CD4-positive, alpha-beta memory T cell (primary cell): Measurements from ENCODE around the gene ZNF710. TPM values are rescaled to one million over a fixed set of nuclear protein-coding genes. Genes with fewer than 3 reads are reported as not detected.
"Not testable (repeated sequence)": the region's sequence is repeated elsewhere in the genome, so short reads cannot be mapped to it uniquely, and the experiment has no call there.

Source experiments
- CTCF ChIA-PET: fragments of 350-600 bp; sonication (Branson Sonifier 250); formaldehyde crosslinking; loops from one replicate; lab custom pipeline; 2021; ENCODE audit warnings: inconsistent platforms; ENCODE audit not compliant: partially characterized antibody; lab: Charles Lee
- POLR2A ChIA-PET: fragments of 350-600 bp; sonication (Branson Sonifier 250); formaldehyde crosslinking; loops from one replicate; lab custom pipeline; 2021; ENCODE audit not compliant: partially characterized antibody; lab: Charles Lee
- DNase-seq, 5 donors: peaks; one replicate each; pipeline versions ENCODE4 v3.0.0 to v3.0.0-alpha.2; 2020 to 2022; ENCODE audit warnings: mixed read lengths in 1 of 5
- H3K27ac ChIP-seq: one replicate; pipeline ENCODE4 v1.7.0; 2013; ENCODE audit warnings: low read depth, low read length
- H3K27me3 ChIP-seq: 2 replicates; pipeline ENCODE4 v1.7.0; 2013; ENCODE audit warnings: mild to moderate bottlenecking, low read length, moderate library complexity; ENCODE audit not compliant: insufficient read depth
- H3K36me3 ChIP-seq: 2 replicates; pipeline ENCODE4 v1.7.0; 2013; ENCODE audit warnings: mild to moderate bottlenecking, low read length, moderate library complexity; ENCODE audit not compliant: insufficient read depth
- H3K4me1 ChIP-seq: 2 replicates; pipeline ENCODE4 v1.7.0; 2013; ENCODE audit warnings: mild to moderate bottlenecking, low read length, moderate library complexity; ENCODE audit not compliant: insufficient read depth
- H3K4me3 ChIP-seq, 2 donors: one replicate each; pipeline ENCODE4 v1.7.0; 2013; ENCODE audit warnings: low read length in 2 of 2, mild to moderate bottlenecking in 1 of 2
- H3K9me3 ChIP-seq, 2 donors: one replicate each; pipeline ENCODE4 v1.7.0; 2013; ENCODE audit warnings: low read length in 2 of 2, control low read depth in 1 of 2; ENCODE audit not compliant: control insufficient read depth in 1 of 2
- H3K27ac Mint-ChIP-seq, 7 donors: one replicate each; pipeline ENCODE4 v1.8.0; 2020 to 2021; ENCODE audit warnings: mixed read lengths in 7 of 7, mild to moderate bottlenecking in 6 of 7, inconsistent platforms in 3 of 7, moderate library complexity in 3 of 7
- H3K27me3 Mint-ChIP-seq, 2 donors: one replicate each; pipeline ENCODE4 v1.8.0; 2020 to 2021; ENCODE audit warnings: mixed read lengths in 2 of 2
- H3K36me3 Mint-ChIP-seq, 2 donors: one replicate each; pipeline ENCODE4 v1.8.0; 2020 to 2021; ENCODE audit warnings: mixed read lengths in 2 of 2, inconsistent platforms in 1 of 2, mild to moderate bottlenecking in 1 of 2
- H3K4me1 Mint-ChIP-seq, 4 donors: one replicate each; pipeline ENCODE4 v1.8.0; 2020 to 2021; ENCODE audit warnings: mixed read lengths in 4 of 4, mild to moderate bottlenecking in 1 of 4
- H3K4me3 Mint-ChIP-seq, 8 donors: one replicate each; pipeline ENCODE4 v1.8.0; 2020 to 2021; ENCODE audit warnings: mixed read lengths in 8 of 8, mild to moderate bottlenecking in 7 of 8, moderate library complexity in 6 of 8, inconsistent platforms in 3 of 8
- H3K9me3 Mint-ChIP-seq, 8 donors: one replicate each; pipeline ENCODE4 v1.8.0; 2020 to 2021; ENCODE audit warnings: mixed read lengths in 8 of 8, mild to moderate bottlenecking in 5 of 8, inconsistent platforms in 3 of 8, moderate library complexity in 1 of 8
- intact Hi-C: fragments of 100-400 bp; cut with micrococcal nuclease; formaldehyde crosslinking; loops from one replicate; pipeline ENCODE4 v1.15.1; 2023
- polyA plus RNA-seq, 2 donors: library from polyadenylated mRNA; unstranded; fragments of 300-500 nt; fragmentation: Illumina TruSeq; gene quantifications; one replicate each; pipeline ENCODE4 v1.2.3, GENCODE V29; 2021
- total RNA-seq, 2 experiments: library from RNA; stranded (reverse); gene quantifications; one replicate each; pipeline ENCODE4 v1.2.3, GENCODE V29; 2021

ZNF710 gene
- total and polyA plus RNA-seq, 4 experiments from 2014 or later, result 0.10 to 19.7 (median 10.9) TPM

DNA sequence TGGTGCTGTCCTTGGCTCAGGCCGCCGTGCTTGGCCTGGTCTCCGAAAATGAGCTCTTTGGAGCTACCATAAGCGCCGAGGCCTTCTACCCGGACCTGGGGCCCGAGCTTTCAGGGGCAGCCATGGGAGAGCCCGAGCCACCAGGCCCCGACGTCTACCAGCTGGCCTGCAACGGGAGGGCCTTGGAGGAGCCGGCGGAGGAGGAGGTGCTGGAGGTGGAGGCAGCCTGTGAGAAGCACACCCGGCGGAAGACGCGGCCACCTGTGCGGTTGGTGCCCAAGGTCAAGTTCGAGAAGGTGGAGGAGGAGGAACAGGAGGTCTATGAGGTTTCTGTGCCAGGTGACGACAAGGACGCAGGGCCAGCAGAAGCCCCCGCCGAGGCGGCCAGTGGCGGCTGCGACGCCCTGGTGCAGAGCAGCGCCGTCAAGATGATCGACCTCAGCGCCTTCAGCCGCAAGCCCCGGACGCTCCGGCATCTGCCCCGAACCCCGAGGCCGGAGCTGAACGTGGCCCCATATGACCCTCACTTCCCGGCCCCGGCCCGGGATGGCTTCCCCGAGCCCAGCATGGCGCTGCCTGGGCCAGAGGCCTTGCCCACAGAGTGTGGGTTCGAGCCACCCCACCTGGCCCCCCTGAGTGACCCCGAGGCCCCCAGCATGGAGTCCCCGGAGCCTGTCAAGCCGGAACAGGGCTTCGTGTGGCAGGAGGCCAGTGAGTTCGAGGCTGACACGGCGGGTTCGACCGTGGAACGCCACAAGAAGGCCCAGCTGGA, 66.2 kb downstream of the ZNF710 start:
- no peaks in the 10 kb centered on the region for H3K27me3 ChIP-seq
- no peaks in the 10 kb centered on the region for H3K27me3 Mint-ChIP-seq
- peaks cover 8 to 27% (median 19%) of the 10 kb centered on the region in 4 donors for H3K4me1 Mint-ChIP-seq
- H3K36me3 ChIP-seq, result peaks cover 8% of the 10 kb centered on the region
- intact Hi-C loops, result no loop called here
- peak overlapping the region in 1 of 7 donors; percentile 41 for H3K27ac Mint-ChIP-seq
- H3K4me1 ChIP-seq, result peaks cover 12% of the 10 kb centered on the region
- POLR2A ChIA-PET, result no interaction called here
- CTCF ChIA-PET, result interaction anchor here (1.0 to 7.0 kb wide), 2 partner anchors 72 to 171 kb away, joined by 3 to 95 read pairs; partner anchors contain the start of gene AP3S2
- no peak overlapping the region for H3K4me3 ChIP-seq
- H3K9me3 Mint-ChIP-seq, result no peaks in the 10 kb centered on the region
- H3K27ac ChIP-seq, result no peak overlapping the region
- peaks cover 4 to 19% of the 10 kb centered on the region in 2 donors for H3K36me3 Mint-ChIP-seq
- no peak overlapping the region for H3K4me3 Mint-ChIP-seq
- no peaks in the 10 kb centered on the region for H3K9me3 ChIP-seq
- peak in 1 of 5 donors; percentile 4 for DNase-seq

DNA sequence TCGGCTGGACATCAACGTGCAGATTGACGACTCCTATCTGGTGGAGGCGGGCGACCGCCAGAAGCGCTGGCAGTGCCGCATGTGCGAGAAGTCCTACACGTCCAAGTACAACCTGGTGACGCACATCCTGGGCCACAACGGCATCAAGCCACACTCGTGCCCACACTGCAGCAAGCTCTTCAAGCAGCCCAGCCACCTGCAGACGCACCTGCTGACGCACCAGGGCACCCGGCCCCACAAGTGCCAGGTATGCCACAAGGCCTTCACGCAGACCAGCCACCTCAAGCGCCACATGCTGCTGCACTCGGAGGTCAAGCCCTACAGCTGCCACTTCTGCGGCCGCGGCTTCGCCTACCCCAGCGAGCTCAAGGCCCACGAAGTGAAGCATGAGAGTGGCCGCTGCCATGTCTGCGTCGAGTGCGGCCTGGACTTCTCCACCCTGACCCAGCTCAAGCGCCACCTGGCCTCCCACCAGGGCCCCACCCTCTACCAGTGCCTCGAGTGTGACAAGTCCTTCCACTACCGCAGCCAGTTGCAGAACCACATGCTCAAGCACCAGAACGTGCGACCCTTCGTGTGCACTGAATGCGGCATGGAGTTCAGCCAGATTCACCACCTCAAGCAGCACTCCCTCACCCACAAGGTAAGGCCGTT, 67.0 kb downstream of the ZNF710 start:
- H3K4me3 ChIP-seq, result no peak overlapping the region
- intact Hi-C loops, result no loop called here
- H3K36me3 Mint-ChIP-seq, result peaks cover 4 to 23% of the 10 kb centered on the region in 2 donors
- no peak overlapping the region for H3K27ac ChIP-seq
- peaks cover 5% of the 10 kb centered on the region for H3K4me1 ChIP-seq
- DNase-seq, result peak in 1 of 5 donors; percentile 16
- ChIA-PET CTCF (interaction anchor here (1.0 to 7.0 kb wide), 2 partner anchors 73 to 172 kb away, joined by 3 to 95 read pairs; partner anchors contain the start of gene AP3S2), POLR2A (no interaction called here)
- H3K9me3 ChIP-seq, result no peaks in the 10 kb centered on the region
- peaks cover 8% of the 10 kb centered on the region for H3K36me3 ChIP-seq
- H3K4me3 Mint-ChIP-seq, result no peak overlapping the region
- no peaks in the 10 kb centered on the region for H3K9me3 Mint-ChIP-seq
- no peaks in the 10 kb centered on the region for H3K27me3 Mint-ChIP-seq
- no peak overlapping the region for H3K27ac Mint-ChIP-seq
- H3K27me3 ChIP-seq, result no peaks in the 10 kb centered on the region
- peaks cover 4 to 21% (median 14%) of the 10 kb centered on the region in 4 donors for H3K4me1 Mint-ChIP-seq

DNA sequence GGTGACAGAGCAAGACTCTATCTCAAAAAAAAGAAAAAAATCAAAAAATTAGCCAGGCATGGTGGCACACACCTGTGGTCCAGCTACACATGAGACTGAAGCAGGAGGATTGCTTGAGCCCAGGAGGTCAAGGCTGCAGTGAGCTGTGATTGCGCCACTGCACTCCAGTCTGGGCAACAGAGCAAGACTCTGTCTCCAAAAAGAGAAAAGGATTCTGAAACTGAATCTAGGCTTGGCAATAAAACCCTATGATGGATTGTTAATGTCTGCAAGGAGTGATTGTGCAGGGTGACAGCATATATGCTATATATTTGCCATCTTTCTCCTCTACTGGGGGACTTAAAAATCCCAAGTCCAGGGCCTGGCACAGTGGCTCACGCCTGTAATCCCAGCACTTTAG, 69.5 kb downstream of the ZNF710 start:
- not testable (repeated sequence) for H3K4me3 ChIP-seq, H3K4me1 ChIP-seq, H3K27ac ChIP-seq, H3K9me3 Mint-ChIP-seq, H3K36me3 ChIP-seq, H3K27me3 Mint-ChIP-seq, H3K27me3 ChIP-seq, H3K4me3 Mint-ChIP-seq, H3K9me3 ChIP-seq, DNase-seq
- H3K36me3 Mint-ChIP-seq, result peaks cover 4 to 36% of the 10 kb centered on the region in 2 donors
- intact Hi-C loops, result loop anchor here (1.0 to 2.0 kb wide), 7 partner anchors 36 to 330 kb away; no protein-coding TSS in a partner anchor
- peak overlapping the region in 1 of 7 donors; percentile 69 for H3K27ac Mint-ChIP-seq
- H3K4me1 Mint-ChIP-seq, result peaks cover 2 to 12% (median 8%) of the 10 kb centered on the region in 4 donors
- POLR2A ChIA-PET, result interaction anchor here (0.6 to 2.6 kb wide), 6 partner anchors 9 to 177 kb away, joined by 3 to 20 read pairs (median 3); partner anchors contain the start of gene AP3S2
- CTCF ChIA-PET, result interaction anchor here (0.6 to 7.0 kb wide), 32 partner anchors 9 to 330 kb away, joined by 3 to 95 read pairs (median 8); partner anchors contain the start of genes AP3S2 and ZNF710

DNA sequence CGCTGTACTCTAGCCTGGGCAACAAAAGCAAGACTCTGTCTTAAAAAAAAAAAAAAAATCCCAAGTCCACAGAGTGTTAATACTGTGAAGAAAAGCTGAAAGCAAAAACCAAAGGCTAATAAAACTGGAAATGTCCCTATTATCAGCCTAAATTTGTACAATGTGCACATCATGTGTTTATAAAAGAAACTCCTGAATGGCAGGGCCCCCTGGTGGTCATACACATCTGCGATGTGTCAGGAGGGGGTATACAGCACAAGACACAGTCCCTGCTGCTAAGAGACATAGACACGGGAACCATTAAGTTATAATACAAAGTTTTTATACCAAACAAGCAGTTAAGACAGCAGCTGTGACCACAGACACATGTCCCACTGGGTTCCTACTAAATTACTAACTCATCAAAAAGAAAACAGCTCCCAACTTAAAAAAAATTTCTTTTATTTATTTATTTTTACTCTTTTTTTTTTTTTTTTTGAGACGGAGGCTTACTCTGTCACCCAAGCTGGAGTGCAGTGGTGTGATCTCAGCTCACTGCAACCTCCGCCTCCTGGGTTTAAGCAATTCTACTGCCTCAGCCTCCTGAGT, 70.2 kb downstream of the ZNF710 start:
- Mint-ChIP-seq H3K36me3 (peaks cover 7 to 40% of the 10 kb centered on the region in 2 donors), H3K9me3 (no peaks in the 10 kb centered on the region), H3K4me3 (no peak overlapping the region), H3K27me3 (no peaks in the 10 kb centered on the region), H3K27ac (peak overlapping the region in 5 of 7 donors; percentile 3 to 83 (median 68)), H3K4me1 (peaks cover 2 to 12% (median 9%) of the 10 kb centered on the region in 4 donors)
- H3K27me3 ChIP-seq, result no peaks in the 10 kb centered on the region
- ChIA-PET CTCF (interaction anchor here (0.5 to 7.0 kb wide), 41 partner anchors 8 to 331 kb away, joined by 3 to 95 read pairs (median 5); partner anchors contain the start of genes AP3S2 and ZNF710), POLR2A (interaction anchor here (0.7 to 2.6 kb wide), 7 partner anchors 8 to 178 kb away, joined by 3 to 20 read pairs (median 3); partner anchors contain the start of gene AP3S2)
- H3K9me3 ChIP-seq, result no peaks in the 10 kb centered on the region
- peaks cover 3% of the 10 kb centered on the region for H3K4me1 ChIP-seq
- H3K4me3 ChIP-seq, result no peak overlapping the region
- intact Hi-C loops, result loop anchor here (1.0 to 2.0 kb wide), 7 partner anchors 37 to 331 kb away; no protein-coding TSS in a partner anchor
- peak; percentile 70 to 86 (median 79) for DNase-seq
- H3K27ac ChIP-seq, result no peak overlapping the region
- H3K36me3 ChIP-seq, result peaks cover 8% of the 10 kb centered on the region

DNA sequence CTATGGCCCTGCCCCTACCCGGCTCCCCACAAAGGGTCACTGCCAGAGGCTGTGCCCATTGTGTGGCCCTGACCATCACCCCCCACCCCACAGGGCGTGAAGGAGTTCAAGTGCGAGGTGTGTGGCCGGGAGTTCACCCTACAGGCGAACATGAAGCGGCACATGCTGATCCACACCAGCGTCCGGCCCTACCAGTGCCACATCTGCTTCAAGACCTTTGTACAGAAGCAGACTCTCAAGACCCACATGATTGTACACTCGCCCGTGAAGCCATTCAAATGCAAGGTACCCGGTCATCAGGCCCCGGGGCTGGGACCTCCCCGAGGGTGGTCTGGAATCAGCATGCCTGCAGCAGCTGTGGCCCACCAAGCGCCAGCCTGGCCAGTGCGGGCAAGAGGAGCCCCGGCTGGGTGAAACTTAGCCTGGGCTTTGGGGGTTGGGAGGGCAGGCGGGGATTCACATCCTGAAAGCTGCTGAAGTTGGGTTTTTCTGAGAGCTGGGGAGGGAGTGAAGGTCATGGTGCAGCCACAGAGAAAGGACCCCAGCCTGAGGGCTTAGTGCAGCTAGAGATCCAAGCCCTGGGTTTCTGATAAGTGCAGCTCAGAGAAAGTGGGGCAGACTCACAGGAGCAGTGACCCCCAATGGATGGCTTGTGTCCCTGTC, 72.0 kb downstream of the ZNF710 start:
- ChIA-PET POLR2A (interaction anchor here (0.8 kb wide), 1 partner anchor 71 kb away, joined by 3 read pairs; no protein-coding TSS in a partner anchor), CTCF (interaction anchor here (1.3 to 7.0 kb wide), 7 partner anchors 11 to 198 kb away, joined by 6 to 95 read pairs (median 22); partner anchors contain the start of gene AP3S2)
- H3K4me1 ChIP-seq, result peaks cover 3% of the 10 kb centered on the region
- intact Hi-C loops, result no loop called here
- H3K4me3 ChIP-seq, result no peak overlapping the region
- no peak overlapping the region for H3K4me3 Mint-ChIP-seq
- H3K9me3 Mint-ChIP-seq, result no peaks in the 10 kb centered on the region
- no peaks in the 10 kb centered on the region for H3K27me3 ChIP-seq
- H3K4me1 Mint-ChIP-seq, result peaks cover 2 to 12% (median 9%) of the 10 kb centered on the region in 4 donors
- H3K27me3 Mint-ChIP-seq, result no peaks in the 10 kb centered on the region
- H3K36me3 ChIP-seq, result peaks cover 5% of the 10 kb centered on the region
- DNase-seq, result no peak
- H3K27ac ChIP-seq, result no peak overlapping the region
- peak overlapping the region in 1 of 7 donors; percentile 30 for H3K27ac Mint-ChIP-seq
- H3K9me3 ChIP-seq, result no peaks in the 10 kb centered on the region
- H3K36me3 Mint-ChIP-seq, result peaks cover 14 to 40% of the 10 kb centered on the region in 2 donors

DNA sequence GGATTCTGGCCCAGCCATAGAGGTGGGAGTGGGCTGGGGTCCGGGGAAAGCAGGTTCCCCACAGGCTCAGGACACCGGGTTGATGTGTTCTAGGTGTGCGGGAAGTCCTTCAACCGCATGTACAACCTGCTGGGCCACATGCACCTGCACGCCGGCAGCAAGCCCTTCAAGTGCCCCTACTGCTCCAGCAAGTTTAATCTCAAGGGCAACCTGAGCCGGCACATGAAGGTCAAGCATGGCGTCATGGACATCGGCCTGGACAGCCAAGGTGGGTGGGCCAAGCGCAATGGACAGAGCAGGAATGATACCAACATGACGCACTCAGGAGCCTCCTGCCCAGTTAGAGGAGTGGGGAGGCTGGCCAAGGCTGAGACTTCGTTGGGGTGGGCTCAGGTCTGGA, 72.9 kb downstream of the ZNF710 start:
- H3K4me1 Mint-ChIP-seq, result peaks cover 2 to 12% (median 9%) of the 10 kb centered on the region in 4 donors
- Histone ChIP-seq H3K36me3 (no peaks in the 10 kb centered on the region), H3K4me3 (no peak overlapping the region), H3K27ac (no peak overlapping the region), H3K4me1 (peaks cover 3% of the 10 kb centered on the region), H3K27me3 (no peaks in the 10 kb centered on the region), H3K9me3 (no peaks in the 10 kb centered on the region)
- intact Hi-C loops, result no loop called here
- peaks cover 14 to 44% of the 10 kb centered on the region in 2 donors for H3K36me3 Mint-ChIP-seq
- CTCF ChIA-PET, result interaction anchor here (1.3 to 7.0 kb wide), 4 partner anchors 13 to 177 kb away, joined by 3 to 95 read pairs (median 6); partner anchors contain the start of gene AP3S2
- H3K9me3 Mint-ChIP-seq, result no peaks in the 10 kb centered on the region
- peak overlapping the region in 1 of 7 donors; percentile 17 for H3K27ac Mint-ChIP-seq
- no peak for DNase-seq
- H3K4me3 Mint-ChIP-seq, result no peak overlapping the region
- POLR2A ChIA-PET, result no interaction called here
- no peaks in the 10 kb centered on the region for H3K27me3 Mint-ChIP-seq
